ENCODE measurements around the gene AADACL4.

Gene AADACL4

DNA sequence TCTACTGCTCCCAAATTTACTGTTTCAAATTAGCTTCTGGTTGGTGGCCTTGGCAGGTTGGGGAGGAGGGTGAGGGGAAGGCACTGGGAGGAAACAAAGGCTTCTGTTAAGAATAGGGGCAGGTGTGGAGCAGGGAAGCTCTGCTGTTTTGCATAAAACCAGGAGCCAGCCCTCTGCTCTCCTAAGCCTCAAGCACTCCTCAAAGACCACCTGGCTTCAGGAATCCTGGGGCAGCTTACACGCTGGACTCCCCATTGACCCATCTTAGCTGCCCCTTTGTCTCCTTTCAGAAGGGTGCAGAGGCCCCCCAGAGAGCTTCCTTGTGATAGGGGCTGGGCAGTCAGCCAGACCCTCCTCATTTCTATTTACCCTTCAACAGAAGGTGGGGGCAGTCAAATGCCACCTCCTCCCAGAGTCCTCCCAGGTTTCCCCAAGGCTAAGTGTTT is 14.4 kb upstream of the AADACL4 start:
- Mint-ChIP-seq H3K36me3 (ENCODE audit: low read depth) (no peaks in the 10 kb centered on the region), H3K27ac (no peak overlapping the region), H3K9me3 (no peaks in the 10 kb centered on the region), H3K4me1 (ENCODE audit: low read depth) (peaks cover 43% of the 10 kb centered on the region), H3K4me3 (no peak overlapping the region), H3K27me3 (peaks cover 5% of the 10 kb centered on the region)
- intact Hi-C loops (cut with micrococcal nuclease) = no loop called here

DNA sequence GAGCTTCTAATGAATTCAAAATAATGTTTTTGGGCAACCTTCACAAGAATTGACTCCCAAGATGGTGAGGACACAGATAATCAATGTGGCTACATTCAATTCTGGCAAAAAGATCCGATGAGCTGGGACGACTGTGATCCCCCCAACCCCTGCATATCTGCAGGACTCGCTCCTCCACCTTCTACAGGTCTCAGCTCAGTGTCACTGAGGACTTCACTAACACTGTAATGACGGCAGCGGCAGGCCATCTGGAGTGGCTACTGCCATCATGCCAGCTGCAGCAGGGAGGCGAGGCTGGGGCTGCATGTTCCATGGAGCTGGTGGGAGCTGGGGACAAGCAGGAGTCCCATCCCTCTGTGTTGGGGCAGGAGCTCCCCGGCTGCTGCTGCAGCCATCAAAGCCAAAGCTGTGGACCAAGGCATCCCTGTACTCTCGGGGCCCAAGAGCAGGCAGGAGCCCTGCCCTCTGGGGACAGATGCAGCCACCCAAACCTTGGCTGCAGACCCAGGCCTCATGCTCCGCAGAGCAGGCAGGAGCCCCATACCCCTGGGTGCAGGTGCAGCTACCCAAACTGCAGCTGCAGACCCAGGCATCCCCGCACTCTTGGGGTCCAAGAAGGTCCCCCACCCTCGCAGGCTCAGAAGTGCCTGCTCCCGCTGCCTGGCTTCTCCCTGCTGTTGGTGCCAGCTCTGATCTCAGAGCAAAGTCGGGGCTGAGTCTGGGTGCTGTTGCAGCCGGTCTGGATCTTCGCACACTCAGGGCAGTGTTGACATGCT is 13.7 kb upstream of the AADACL4 start:
- peaks cover 5% of the 10 kb centered on the region for H3K27me3 Mint-ChIP-seq
- intact Hi-C loops (cut with micrococcal nuclease) = no loop called here
- no peak overlapping the region for H3K4me3 Mint-ChIP-seq
- no peaks in the 10 kb centered on the region for H3K36me3 Mint-ChIP-seq (ENCODE audit: low read depth)
- no peak overlapping the region for H3K27ac Mint-ChIP-seq
- H3K4me1 Mint-ChIP-seq (ENCODE audit: low read depth) = peaks cover 43% of the 10 kb centered on the region
- H3K9me3 Mint-ChIP-seq = no peaks in the 10 kb centered on the region

DNA sequence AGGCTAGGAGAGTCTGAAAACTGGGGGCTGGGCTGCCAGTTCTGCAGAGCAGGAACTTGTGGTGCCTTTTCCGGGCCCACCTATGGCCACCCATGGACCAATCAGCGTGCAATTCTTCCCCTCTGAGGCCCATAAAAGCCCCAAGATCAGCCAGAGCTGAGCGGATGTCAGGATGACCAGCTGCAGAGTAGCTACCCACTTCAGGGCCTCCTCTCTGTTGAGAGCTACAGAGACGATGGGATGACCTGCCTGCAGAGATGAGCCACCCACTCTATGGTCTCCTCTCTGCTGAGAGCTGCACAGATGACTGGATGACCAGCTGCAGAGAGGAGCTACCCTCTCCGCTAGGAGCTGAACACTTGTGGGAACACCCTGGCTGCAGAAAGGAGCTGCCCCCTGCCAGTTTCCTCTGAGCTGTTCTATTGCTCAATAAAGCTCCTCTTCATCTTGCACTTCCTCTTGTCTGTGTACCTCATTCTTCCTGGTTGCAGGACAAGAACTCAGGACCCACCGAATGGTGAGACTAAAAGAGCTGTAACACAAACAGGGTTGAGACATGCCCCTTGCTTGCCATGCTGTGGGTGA is 12.8 kb upstream of the AADACL4 start:
- Mint-ChIP-seq H3K4me3 (no peak overlapping the region), H3K27ac (no peak overlapping the region), H3K4me1 (ENCODE audit: low read depth) (peaks cover 43% of the 10 kb centered on the region), H3K27me3 (peaks cover 5% of the 10 kb centered on the region), H3K9me3 (no peaks in the 10 kb centered on the region), H3K36me3 (ENCODE audit: low read depth) (no peaks in the 10 kb centered on the region)
- intact Hi-C loops (cut with micrococcal nuclease) = no loop called here

DNA sequence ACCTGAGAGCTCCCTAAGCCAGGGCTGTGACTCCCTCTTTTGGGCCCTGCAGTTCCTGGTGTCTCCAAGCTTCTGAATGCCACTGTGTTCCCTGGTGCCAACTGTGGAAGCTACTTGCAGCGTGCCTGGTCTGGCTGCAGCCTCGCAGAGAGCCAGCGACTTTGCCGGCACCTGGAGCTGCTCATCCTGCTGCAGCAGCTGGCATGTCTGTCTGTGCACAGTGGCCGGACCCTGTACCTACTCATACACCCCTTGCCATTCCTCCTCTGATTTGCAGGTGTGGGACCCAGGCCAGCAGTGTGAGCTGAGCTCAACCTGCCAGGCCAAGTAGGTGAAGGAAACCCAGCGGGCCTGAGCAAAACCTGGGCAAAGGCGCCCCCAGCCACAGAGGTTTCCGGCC is 12.3 kb upstream of the AADACL4 start:
- intact Hi-C loops (cut with micrococcal nuclease) = no loop called here
- H3K27ac Mint-ChIP-seq = no peak overlapping the region
- no peaks in the 10 kb centered on the region for H3K36me3 Mint-ChIP-seq (ENCODE audit: low read depth)
- H3K4me1 Mint-ChIP-seq (ENCODE audit: low read depth) = peaks cover 43% of the 10 kb centered on the region
- no peaks in the 10 kb centered on the region for H3K9me3 Mint-ChIP-seq
- H3K4me3 Mint-ChIP-seq = no peak overlapping the region
- H3K27me3 Mint-ChIP-seq = peaks cover 5% of the 10 kb centered on the region

- Mint-ChIP-seq H3K27ac (no peak overlapping the region), H3K4me3 (no peak overlapping the region), H3K9me3 (peaks cover 9% of the 10 kb centered on the region), H3K36me3 (ENCODE audit: low read depth) (peaks cover 7% of the 10 kb centered on the region), H3K27me3 (peaks cover 5% of the 10 kb centered on the region), H3K4me1 (ENCODE audit: low read depth) (peaks cover 43% of the 10 kb centered on the region)
- intact Hi-C loops (cut with micrococcal nuclease) = no loop called here
These were observed 9.7 kb upstream of the AADACL4 start for GRCh38 chr1:12634156-12634555.

DNA sequence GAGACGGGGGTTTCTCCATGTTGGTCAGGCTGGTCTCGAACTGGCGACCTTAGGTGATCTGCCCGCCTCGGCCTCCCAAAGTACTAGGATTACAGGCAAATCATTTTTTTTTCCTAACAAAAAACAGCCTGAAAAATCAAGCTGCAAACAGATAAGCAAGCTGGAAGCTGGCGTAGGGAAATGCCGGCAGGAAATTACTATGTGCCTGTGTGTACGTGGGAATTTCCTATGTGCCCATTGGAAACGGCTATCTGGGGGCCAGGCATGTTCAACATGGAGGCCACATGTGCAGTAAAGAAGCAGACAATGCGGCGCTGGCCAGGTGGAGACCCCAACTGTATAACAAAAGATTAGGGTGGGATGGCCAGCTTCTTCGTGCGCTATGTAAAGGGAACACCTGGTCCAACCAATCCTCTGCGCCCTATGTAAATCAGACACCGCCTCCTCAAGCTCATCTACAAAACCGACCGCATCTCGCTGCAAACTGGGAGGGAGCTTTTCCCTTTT is 9.1 kb upstream of the AADACL4 start:
- Mint-ChIP-seq H3K36me3 (ENCODE audit: low read depth) (peaks cover 7% of the 10 kb centered on the region), H3K4me3 (no peak overlapping the region), H3K27ac (no peak overlapping the region), H3K4me1 (ENCODE audit: low read depth) (peaks cover 40% of the 10 kb centered on the region), H3K27me3 (peaks cover 5% of the 10 kb centered on the region), H3K9me3 (peaks cover 15% of the 10 kb centered on the region)
- intact Hi-C loops (cut with micrococcal nuclease) = no loop called here

GRCh38 chr1:12636098-12636950 is 7.6 kb upstream of the AADACL4 start:
- intact Hi-C loops (cut with micrococcal nuclease) = no loop called here
- Mint-ChIP-seq H3K27me3 (peaks cover 5% of the 10 kb centered on the region), H3K4me1 (ENCODE audit: low read depth) (peaks cover 28% of the 10 kb centered on the region), H3K4me3 (no peak overlapping the region), H3K36me3 (ENCODE audit: low read depth) (peaks cover 7% of the 10 kb centered on the region), H3K27ac (no peak overlapping the region), H3K9me3 (peaks cover 31% of the 10 kb centered on the region)

GRCh38 chr1:12637693-12638092 is 6.2 kb upstream of the AADACL4 start:
- Mint-ChIP-seq H3K9me3 (peaks cover 45% of the 10 kb centered on the region), H3K4me3 (no peak overlapping the region), H3K27me3 (peaks cover 5% of the 10 kb centered on the region), H3K4me1 (ENCODE audit: low read depth) (peaks cover 15% of the 10 kb centered on the region), H3K27ac (no peak overlapping the region), H3K36me3 (ENCODE audit: low read depth) (peaks cover 7% of the 10 kb centered on the region)
- intact Hi-C loops (cut with micrococcal nuclease) = no loop called here

GRCh38 chr1:12640237-12640957 is 3.5 kb upstream of the AADACL4 start:
- H3K36me3 Mint-ChIP-seq (ENCODE audit: low read depth) = peaks cover 7% of the 10 kb centered on the region
- H3K4me3 Mint-ChIP-seq = no peak overlapping the region
- peaks cover 4% of the 10 kb centered on the region for H3K4me1 Mint-ChIP-seq (ENCODE audit: low read depth)

GRCh38 chr1:12640958-12641272 is 3.0 kb upstream of the AADACL4 start:
- Mint-ChIP-seq H3K36me3 (ENCODE audit: low read depth) (peaks cover 7% of the 10 kb centered on the region), H3K4me3 (no peak overlapping the region), H3K27ac (no peak overlapping the region), H3K27me3 (peaks cover 6% of the 10 kb centered on the region), H3K4me1 (ENCODE audit: low read depth) (peaks cover 4% of the 10 kb centered on the region), H3K9me3 (peaks cover 45% of the 10 kb centered on the region)
- intact Hi-C loops (cut with micrococcal nuclease) = no loop called here

More at GRCh38 chr1:12640237-12640957, 3.5 kb upstream of the AADACL4 start:
- Mint-ChIP-seq H3K27me3 (peaks cover 6% of the 10 kb centered on the region), H3K9me3 (peaks cover 45% of the 10 kb centered on the region), H3K27ac (no peak overlapping the region)
- intact Hi-C loops (cut with micrococcal nuclease) = no loop called here

GRCh38 chr1:12643079-12643478 is 806 bp upstream of the AADACL4 start:
- no peak overlapping the region for H3K27ac Mint-ChIP-seq
- H3K36me3 Mint-ChIP-seq (ENCODE audit: low read depth) = peaks cover 7% of the 10 kb centered on the region
- H3K27me3 Mint-ChIP-seq = peaks cover 6% of the 10 kb centered on the region
- intact Hi-C loops (cut with micrococcal nuclease) = no loop called here
- peaks cover 45% of the 10 kb centered on the region for H3K9me3 Mint-ChIP-seq
- H3K4me1 Mint-ChIP-seq (ENCODE audit: low read depth) = peaks cover 4% of the 10 kb centered on the region
- H3K4me3 Mint-ChIP-seq = no peak overlapping the region

DNA sequence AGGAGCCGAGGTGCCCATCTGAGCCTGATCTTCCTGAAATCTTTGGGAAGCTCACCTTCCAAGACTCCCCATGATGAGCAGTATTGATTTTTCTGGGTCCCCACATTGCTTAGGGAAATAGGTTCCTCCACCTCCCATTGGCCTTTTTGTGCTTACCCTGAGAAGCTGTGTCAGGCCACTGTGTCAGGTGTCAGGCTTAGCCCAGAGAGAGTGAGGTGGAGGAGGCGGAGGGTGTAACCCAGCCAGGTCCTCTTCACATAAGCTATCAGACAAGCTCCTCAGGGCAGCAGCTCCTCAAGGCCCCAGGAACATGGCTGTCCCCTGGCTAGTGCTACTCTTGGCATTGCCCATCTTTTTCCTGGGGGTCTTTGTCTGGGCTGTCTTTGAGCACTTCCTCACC is 352 bp downstream of the AADACL4 start:
- Mint-ChIP-seq H3K9me3 (peaks cover 35% of the 10 kb centered on the region), H3K4me1 (ENCODE audit: low read depth) (peaks cover 4% of the 10 kb centered on the region), H3K27me3 (peaks cover 3% of the 10 kb centered on the region), H3K36me3 (ENCODE audit: low read depth) (no peaks in the 10 kb centered on the region), H3K27ac (no peak overlapping the region), H3K4me3 (no peak overlapping the region)
- intact Hi-C loops (cut with micrococcal nuclease) = no loop called here

- Mint-ChIP-seq H3K36me3 (ENCODE audit: low read depth) (no peaks in the 10 kb centered on the region), H3K4me1 (ENCODE audit: low read depth) (peaks cover 4% of the 10 kb centered on the region), H3K27me3 (peaks cover 3% of the 10 kb centered on the region), H3K4me3 (no peak overlapping the region), H3K27ac (no peak overlapping the region), H3K9me3 (peaks cover 29% of the 10 kb centered on the region)
- intact Hi-C loops (cut with micrococcal nuclease) = no loop called here
These were observed 944 bp downstream of the AADACL4 start for GRCh38 chr1:12644829-12645228.

Data from dendritic cell treated with granulocyte-macrophage colony-stimulating factor and Interleukin-4, amounts not matched to agents 40 ng/mL and 50 ng/mL, for 4 days (primary cell).